Esophagus squamous epithelium (tissue), 4 donors: Measurements from ENCODE around the gene HSPA1L.

Source experiments
- POLR2A ChIP-seq, 4 donors: fragments of 450-650 bp; IDR thresholded peaks; one replicate each; pipeline ENCODE4 v1.6.1; 2017; ENCODE audit warnings: antibody characterized with exemption in 4 of 4, mild to moderate bottlenecking in 4 of 4, moderate library complexity in 3 of 4
- TF ChIP-seq, protein P1 (sequence below), 6 experiments: fragments of 450-650 bp in 4 of 6; fragments of 200-600 bp in 2 of 6; sonication (generic) in 2 of 6; IDR thresholded peaks; one replicate each; pipeline ENCODE4 v1.5.1; 2016 to 2019; ENCODE audit warnings: antibody characterized with exemption in 6 of 6, mild to moderate bottlenecking in 4 of 6, moderate library complexity in 4 of 6

DNA sequence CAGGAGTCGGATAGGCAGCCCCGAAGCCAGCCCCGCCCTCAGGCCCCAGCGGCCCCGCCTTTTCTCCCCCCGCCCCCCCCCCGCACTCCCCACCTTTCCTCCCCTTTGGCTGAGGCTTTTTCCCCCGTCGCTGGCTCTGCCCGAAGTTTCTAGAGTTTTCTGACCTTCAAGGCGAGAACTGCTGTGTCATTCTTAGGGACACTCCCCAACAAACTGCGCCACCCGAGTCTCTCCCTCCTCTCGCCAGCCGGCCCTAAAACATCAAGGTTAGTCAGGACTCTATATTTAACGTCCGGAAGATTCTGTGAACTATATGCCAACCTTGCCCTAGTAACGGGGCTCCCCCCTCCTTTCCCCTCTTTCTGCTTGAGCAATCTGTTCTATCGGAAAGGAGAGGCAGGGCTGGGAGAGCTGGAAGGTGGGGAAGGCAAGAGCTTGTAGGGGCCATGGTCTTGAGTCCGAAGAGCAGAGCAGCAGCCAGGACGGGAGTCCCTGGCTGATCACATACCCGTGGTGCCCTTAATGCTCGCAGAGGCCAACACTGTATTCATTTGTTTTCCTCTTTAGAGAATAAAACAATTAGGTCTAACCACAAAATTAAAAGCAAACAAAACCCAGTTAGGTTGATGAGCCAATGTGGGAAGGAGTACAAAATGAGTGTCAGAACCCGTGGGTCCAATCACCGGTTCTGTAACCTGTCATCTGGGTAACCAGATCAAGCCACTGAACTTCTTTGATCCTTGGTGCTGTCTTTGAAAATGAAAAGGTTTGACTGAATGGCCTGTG is 7.1 kb upstream of the HSPA1L start:
- peak in 3 of 4 donors; percentile 61 to 77 (median 70) for TF ChIP-seq POLR2A (IDR thresholded peaks at IDR 0.05)
- TF ChIP-seq, protein P1, sequence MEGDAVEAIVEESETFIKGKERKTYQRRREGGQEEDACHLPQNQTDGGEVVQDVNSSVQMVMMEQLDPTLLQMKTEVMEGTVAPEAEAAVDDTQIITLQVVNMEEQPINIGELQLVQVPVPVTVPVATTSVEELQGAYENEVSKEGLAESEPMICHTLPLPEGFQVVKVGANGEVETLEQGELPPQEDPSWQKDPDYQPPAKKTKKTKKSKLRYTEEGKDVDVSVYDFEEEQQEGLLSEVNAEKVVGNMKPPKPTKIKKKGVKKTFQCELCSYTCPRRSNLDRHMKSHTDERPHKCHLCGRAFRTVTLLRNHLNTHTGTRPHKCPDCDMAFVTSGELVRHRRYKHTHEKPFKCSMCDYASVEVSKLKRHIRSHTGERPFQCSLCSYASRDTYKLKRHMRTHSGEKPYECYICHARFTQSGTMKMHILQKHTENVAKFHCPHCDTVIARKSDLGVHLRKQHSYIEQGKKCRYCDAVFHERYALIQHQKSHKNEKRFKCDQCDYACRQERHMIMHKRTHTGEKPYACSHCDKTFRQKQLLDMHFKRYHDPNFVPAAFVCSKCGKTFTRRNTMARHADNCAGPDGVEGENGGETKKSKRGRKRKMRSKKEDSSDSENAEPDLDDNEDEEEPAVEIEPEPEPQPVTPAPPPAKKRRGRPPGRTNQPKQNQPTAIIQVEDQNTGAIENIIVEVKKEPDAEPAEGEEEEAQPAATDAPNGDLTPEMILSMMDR (IDR thresholded peaks at IDR 0.05), result no peak
